ENCODE results near the gene SARS1. TPM values are rescaled to one million over a fixed set of nuclear protein-coding genes. Genes with fewer than 3 reads are reported as not detected.

Gene SARS1
- total and polyA plus RNA-seq, 2 of the 13 experiments (the other 11 are each of a cell fraction or from before 2014, with no cell fraction given), result 103 to 134 TPM

GRCh38 chr1:109277434-109278204, 63.9 kb downstream of the SARS1 start (continued):
- TF ChIP-seq TFAP4 (IDR thresholded peaks at IDR 0.05; ENCODE audit: borderline replicate concordance, low read depth), result peak; percentile 31; the same call in 1 of the 2 replicates
- TF ChIP-seq HOMEZ (CRISPR knock-in tag; IDR thresholded peaks at IDR 0.05; ENCODE audit: low read depth), result peak; percentile 71
- no peak for TF ChIP-seq TRAFD1 (CRISPR knock-in tag; IDR thresholded peaks at IDR 0.05; ENCODE audit: borderline replicate concordance)
- TF ChIP-seq CREB3 (CRISPR knock-in tag; IDR thresholded peaks at IDR 0.05), result no peak
- TF ChIP-seq ZNF670 (CRISPR knock-in tag; IDR thresholded peaks at IDR 0.05; ENCODE audit: borderline replicate concordance), result no peak
- no peak for TF ChIP-seq ZNF557 (CRISPR knock-in tag; IDR thresholded peaks at IDR 0.05)
- TF ChIP-seq, protein P1, sequence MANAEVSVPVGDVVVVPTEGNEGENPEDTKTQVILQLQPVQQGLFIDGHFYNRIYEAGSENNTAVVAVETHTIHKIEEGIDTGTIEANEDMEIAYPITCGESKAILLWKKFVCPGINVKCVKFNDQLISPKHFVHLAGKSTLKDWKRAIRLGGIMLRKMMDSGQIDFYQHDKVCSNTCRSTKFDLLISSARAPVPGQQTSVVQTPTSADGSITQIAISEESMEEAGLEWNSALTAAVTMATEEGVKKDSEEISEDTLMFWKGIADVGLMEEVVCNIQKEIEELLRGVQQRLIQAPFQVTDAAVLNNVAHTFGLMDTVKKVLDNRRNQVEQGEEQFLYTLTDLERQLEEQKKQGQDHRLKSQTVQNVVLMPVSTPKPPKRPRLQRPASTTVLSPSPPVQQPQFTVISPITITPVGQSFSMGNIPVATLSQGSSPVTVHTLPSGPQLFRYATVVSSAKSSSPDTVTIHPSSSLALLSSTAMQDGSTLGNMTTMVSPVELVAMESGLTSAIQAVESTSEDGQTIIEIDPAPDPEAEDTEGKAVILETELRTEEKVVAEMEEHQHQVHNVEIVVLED (CRISPR knock-in tag; IDR thresholded peaks at IDR 0.05; ENCODE audit: borderline replicate concordance), result peak; percentile 60; the same call in 1 of the 2 replicates
- no peak for TF ChIP-seq ZBTB21 (CRISPR knock-in tag; IDR thresholded peaks at IDR 0.05)
- TF ChIP-seq, protein P2, sequence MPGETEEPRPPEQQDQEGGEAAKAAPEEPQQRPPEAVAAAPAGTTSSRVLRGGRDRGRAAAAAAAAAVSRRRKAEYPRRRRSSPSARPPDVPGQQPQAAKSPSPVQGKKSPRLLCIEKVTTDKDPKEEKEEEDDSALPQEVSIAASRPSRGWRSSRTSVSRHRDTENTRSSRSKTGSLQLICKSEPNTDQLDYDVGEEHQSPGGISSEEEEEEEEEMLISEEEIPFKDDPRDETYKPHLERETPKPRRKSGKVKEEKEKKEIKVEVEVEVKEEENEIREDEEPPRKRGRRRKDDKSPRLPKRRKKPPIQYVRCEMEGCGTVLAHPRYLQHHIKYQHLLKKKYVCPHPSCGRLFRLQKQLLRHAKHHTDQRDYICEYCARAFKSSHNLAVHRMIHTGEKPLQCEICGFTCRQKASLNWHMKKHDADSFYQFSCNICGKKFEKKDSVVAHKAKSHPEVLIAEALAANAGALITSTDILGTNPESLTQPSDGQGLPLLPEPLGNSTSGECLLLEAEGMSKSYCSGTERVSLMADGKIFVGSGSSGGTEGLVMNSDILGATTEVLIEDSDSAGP (CRISPR knock-in tag; IDR thresholded peaks at IDR 0.05; ENCODE audit: borderline replicate concordance), result peak; percentile 82
- TF ChIP-seq SRF (IDR thresholded peaks at IDR 0.05; ENCODE audit: low read depth, low read length), result no peak
- TF ChIP-seq MEIS2 (CRISPR knock-in tag; IDR thresholded peaks at IDR 0.05), result peak; percentile 72
- 0 out of 2 replicates have a peak, but pooled peaks have one; percentile 31 for TF ChIP-seq ZNF124 (CRISPR knock-in tag; IDR thresholded peaks at IDR 0.05)
- TF ChIP-seq ZSCAN12 (CRISPR knock-in tag; IDR thresholded peaks at IDR 0.05), result no peak
- no peak for TF ChIP-seq CENPT (CRISPR knock-in tag; IDR thresholded peaks at IDR 0.05; ENCODE audit: low read depth)
- no peak for TF ChIP-seq ZBTB2 (CRISPR knock-in tag; IDR thresholded peaks at IDR 0.05; ENCODE audit: low read depth)
- 0 out of 2 replicates have a peak, but pooled peaks have one; percentile 79 for TF ChIP-seq ZSCAN9 (CRISPR knock-in tag; IDR thresholded peaks at IDR 0.05; ENCODE audit: borderline replicate concordance)

All from HepG2 (cell line).